Breast epithelium (tissue), 4 donors: ENCODE data around the gene FXYD3. TPM values are rescaled to one million over a fixed set of nuclear protein-coding genes. Genes with fewer than 3 reads are reported as not detected.

Experiments used
- DNase-seq, 2 donors: peaks; one replicate each; pipeline ENCODE4 v3.0.0-alpha.2; 2019; ENCODE audit warnings: low spot score in 2 of 2
- H3K27ac ChIP-seq, 2 donors: fragments of 200-600 bp; sonication (generic) in 1 of 2; one replicate each; pipeline ENCODE4 v1.5.1; 2016 to 2019; ENCODE audit warnings: mild to moderate bottlenecking in 1 of 2
- H3K27me3 ChIP-seq, 2 donors: fragments of 200-600 bp; sonication (generic) in 1 of 2; one replicate each; pipeline versions ENCODE4 v1.5.1 to v1.6.0; 2017 to 2019; ENCODE audit warnings: control low read depth in 1 of 2, mild to moderate bottlenecking in 1 of 2
- H3K36me3 ChIP-seq: fragments of 200-600 bp; one replicate; pipeline ENCODE4 v1.5.1; 2019
- H3K4me1 ChIP-seq, 2 donors: fragments of 200-600 bp; sonication (generic); one replicate each; pipeline ENCODE4 v1.5.1; 2016 to 2019; ENCODE audit warnings: control low read depth in 1 of 2
- H3K4me3 ChIP-seq, 3 donors: fragments of 200-600 bp; sonication (generic); 1 replicate in 2 of 3; 2 replicates in 1 of 3; pipeline ENCODE4 v1.5.1; 2016 to 2019; ENCODE audit warnings: mild to moderate bottlenecking in 3 of 3, moderate library complexity in 2 of 3
- H3K9me3 ChIP-seq, 2 donors: fragments of 200-600 bp; sonication (generic) in 1 of 2; one replicate each; pipeline ENCODE4 v1.5.1; 2016 to 2019; ENCODE audit warnings: control low read depth in 1 of 2
- POLR2A ChIP-seq: fragments of 450-650 bp; IDR thresholded peaks from one replicate; pipeline ENCODE4 v1.6.1; 2016; ENCODE audit warnings: antibody characterized with exemption, mild to moderate bottlenecking, moderate library complexity
- POLR2AphosphoS5 ChIP-seq, 3 donors: sonication (generic); formaldehyde crosslinking; IDR thresholded peaks; one replicate each; pipeline ENCODE4 v1.6.1; 2017; ENCODE audit warnings: antibody characterized with exemption in 3 of 3
- intact Hi-C: fragments of 100-400 bp; cut with DNase I; formaldehyde crosslinking; loops from one replicate; pipeline ENCODE4 v1.15.1; 2023; ENCODE audit warnings: low total_unique reads
- total RNA-seq, 3 donors: library from RNA; depleted of rRNA; stranded (reverse); fragments of >200 nt; gene quantifications; one replicate each; pipeline ENCODE4 v1.1.0, GENCODE V29; 2016
- TF ChIP-seq, protein P1 (sequence below), 3 donors: fragments of 450-650 bp; IDR thresholded peaks; one replicate each; pipeline ENCODE4 v1.5.1; 2016 to 2017; ENCODE audit warnings: antibody characterized with exemption in 3 of 3, mild to moderate bottlenecking in 3 of 3, moderate library complexity in 3 of 3

The FXYD3 gene
- total RNA-seq, 3 donors from 2014 or later, result 135 to 318 TPM; not detected in 1

DNA sequence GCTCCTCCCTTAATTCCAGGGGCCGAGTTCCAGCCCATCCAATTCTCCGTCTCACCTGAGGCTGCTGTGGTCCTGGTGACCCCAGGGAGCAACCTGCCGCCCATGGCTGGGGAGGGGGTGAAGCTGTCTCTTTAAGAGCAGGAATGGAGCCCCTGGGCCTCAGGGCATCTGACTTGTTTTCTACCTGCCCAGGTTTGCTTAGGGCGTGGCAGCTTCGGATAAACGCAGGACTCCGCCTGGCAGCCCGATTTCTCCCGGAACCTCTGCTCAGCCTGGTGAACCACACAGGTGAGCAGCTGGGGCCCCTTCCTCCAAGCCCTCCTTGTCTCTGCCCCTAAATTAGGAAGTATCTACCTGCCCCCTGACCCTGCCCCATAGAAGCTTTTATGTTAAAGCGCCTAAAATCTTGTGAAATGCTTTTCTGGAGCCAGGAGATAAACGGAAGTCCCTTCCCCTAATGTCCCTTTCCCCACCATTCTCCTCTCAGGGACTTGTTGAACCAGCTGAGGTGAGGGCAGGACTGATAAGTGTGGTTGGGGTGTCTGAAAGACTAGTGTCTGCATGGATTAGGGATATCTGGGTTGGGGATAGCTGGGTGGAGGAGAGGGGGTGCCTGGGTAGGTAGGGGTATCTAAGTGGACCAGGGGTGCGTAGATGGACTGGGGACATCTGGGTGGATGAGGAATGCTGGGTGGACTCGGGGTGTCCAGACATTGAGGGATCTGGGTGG is 614 bp downstream of the FXYD3 start:
- TF ChIP-seq POLR2AphosphoS5 (IDR thresholded peaks at IDR 0.05) (no peak), POLR2A (no peak)
- TF ChIP-seq, protein P1, sequence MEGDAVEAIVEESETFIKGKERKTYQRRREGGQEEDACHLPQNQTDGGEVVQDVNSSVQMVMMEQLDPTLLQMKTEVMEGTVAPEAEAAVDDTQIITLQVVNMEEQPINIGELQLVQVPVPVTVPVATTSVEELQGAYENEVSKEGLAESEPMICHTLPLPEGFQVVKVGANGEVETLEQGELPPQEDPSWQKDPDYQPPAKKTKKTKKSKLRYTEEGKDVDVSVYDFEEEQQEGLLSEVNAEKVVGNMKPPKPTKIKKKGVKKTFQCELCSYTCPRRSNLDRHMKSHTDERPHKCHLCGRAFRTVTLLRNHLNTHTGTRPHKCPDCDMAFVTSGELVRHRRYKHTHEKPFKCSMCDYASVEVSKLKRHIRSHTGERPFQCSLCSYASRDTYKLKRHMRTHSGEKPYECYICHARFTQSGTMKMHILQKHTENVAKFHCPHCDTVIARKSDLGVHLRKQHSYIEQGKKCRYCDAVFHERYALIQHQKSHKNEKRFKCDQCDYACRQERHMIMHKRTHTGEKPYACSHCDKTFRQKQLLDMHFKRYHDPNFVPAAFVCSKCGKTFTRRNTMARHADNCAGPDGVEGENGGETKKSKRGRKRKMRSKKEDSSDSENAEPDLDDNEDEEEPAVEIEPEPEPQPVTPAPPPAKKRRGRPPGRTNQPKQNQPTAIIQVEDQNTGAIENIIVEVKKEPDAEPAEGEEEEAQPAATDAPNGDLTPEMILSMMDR (IDR thresholded peaks at IDR 0.05), result no peak
- no peaks in the 10 kb centered on the region for H3K36me3 ChIP-seq
- no peaks in the 10 kb centered on the region for H3K9me3 ChIP-seq
- intact Hi-C loops, result no loop called here
- peak overlapping the region in 2 of 3 donors; percentile 60 to 75 for H3K4me3 ChIP-seq
- DNase-seq, result peak; percentile 69 to 80
- H3K27me3 ChIP-seq, result no peaks in the 10 kb centered on the region
- peaks cover 0 to 8% of the 10 kb centered on the region in 2 donors for H3K4me1 ChIP-seq
- H3K27ac ChIP-seq, result peak overlapping the region; percentile 91

DNA sequence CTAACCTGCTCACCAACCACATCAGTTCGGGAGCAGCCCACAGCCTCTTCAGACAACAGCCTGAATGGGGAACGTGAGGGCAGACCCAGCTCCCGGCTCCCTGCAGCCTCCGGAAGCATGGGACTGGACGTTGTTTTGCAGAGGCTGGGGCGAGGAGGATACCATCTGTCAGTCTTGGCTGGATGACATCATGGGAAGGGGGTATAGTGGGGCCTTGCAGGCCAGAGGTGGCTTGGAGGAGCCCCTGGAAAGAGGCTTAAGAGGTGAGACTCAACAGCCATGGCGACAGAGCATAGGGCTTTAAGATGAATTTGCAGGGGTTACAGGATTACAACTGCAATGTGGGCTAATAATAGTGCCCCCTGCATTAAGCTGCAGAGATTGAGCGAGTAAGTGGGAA is 1.5 kb downstream of the FXYD3 start:
- no peaks in the 10 kb centered on the region for H3K27me3 ChIP-seq
- intact Hi-C loops, result no loop called here
- TF ChIP-seq POLR2A, result no peak
- no peak for TF ChIP-seq POLR2AphosphoS5 (IDR thresholded peaks at IDR 0.05)
- TF ChIP-seq, protein P1 (IDR thresholded peaks at IDR 0.05), result no peak
- DNase-seq, result no peak
- H3K9me3 ChIP-seq, result no peaks in the 10 kb centered on the region
- H3K4me1 ChIP-seq, result peaks cover 0 to 8% of the 10 kb centered on the region in 2 donors
- H3K27ac ChIP-seq, result peak overlapping the region; percentile 91
- peak overlapping the region in 2 of 3 donors; percentile 60 to 75 for H3K4me3 ChIP-seq
- H3K36me3 ChIP-seq, result no peaks in the 10 kb centered on the region

DNA sequence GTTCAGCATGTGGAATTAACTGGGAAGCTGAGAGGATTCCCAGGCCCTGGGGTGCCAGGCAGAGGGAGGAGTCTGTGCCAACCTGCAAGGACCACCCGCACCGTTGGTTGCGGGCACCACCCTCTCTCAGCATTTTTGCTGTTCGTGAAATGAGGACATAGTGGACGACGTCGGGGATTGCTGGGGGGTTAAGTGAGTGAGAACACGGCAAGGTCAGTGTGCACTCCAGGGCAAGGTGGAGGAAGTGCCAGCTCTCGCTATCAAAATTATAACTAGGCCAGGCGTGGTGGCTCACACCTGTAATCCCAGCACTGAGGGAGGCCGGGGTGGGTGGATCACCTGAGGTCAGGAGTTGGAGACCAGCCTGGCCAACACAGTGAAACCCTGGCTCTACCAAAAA is 2.2 kb downstream of the FXYD3 start:
- H3K27me3 ChIP-seq, result no peaks in the 10 kb centered on the region
- no peak for TF ChIP-seq POLR2A
- TF ChIP-seq, protein P1 (IDR thresholded peaks at IDR 0.05), result no peak
- no peak for TF ChIP-seq POLR2AphosphoS5 (IDR thresholded peaks at IDR 0.05)
- DNase-seq, result no peak
- intact Hi-C loops, result no loop called here
- peak overlapping the region; percentile 62 to 91 for H3K27ac ChIP-seq
- H3K4me1 ChIP-seq, result peaks cover 0 to 13% of the 10 kb centered on the region in 2 donors
- no peaks in the 10 kb centered on the region for H3K9me3 ChIP-seq
- no peaks in the 10 kb centered on the region for H3K36me3 ChIP-seq
- peak overlapping the region in 2 of 3 donors; percentile 60 to 75 for H3K4me3 ChIP-seq

DNA sequence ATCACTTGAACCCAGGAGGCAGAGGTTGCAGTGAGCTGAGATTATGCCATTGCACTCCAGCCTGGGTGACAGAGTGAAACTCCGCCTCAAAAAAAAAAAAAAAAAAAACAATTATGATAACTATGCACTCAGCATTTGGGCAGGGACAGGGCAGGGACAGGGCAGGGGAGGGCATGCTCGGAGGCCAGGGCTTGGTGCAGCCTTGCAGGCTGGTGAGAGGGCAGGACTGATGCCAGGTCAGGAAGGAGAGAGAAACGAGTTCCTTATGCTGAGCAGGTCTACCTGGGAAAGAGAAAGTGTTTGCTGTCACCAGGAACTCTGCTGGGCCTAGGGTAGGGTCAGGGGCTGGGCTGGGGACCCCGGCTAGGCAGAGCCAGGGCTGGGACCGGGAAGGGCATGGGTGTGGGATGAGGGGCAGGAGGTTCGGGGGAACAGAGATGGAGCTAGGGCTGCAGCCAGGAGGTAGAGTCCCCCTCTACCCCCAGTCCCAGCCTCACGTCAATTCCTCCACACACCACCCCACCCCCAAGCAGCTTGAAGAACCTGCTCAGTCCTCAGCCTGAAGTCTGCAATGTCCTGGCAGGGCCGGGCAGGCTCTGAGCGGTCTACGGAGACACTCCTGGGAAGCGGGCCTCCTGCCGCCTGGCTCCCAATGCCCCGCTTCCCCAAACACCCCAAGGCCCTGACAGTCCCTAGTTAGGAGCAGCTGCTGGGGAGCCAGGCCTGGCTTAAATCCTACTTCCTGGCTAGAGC is 2.8 kb downstream of the FXYD3 start:
- Histone ChIP-seq H3K27me3 (no peaks in the 10 kb centered on the region), H3K27ac (peak overlapping the region; percentile 84 to 86), H3K9me3 (no peaks in the 10 kb centered on the region), H3K4me3 (peak overlapping the region in 2 of 3 donors; percentile 60 to 75), H3K4me1 (peaks cover under 1 to 18% of the 10 kb centered on the region in 2 donors), H3K36me3 (no peaks in the 10 kb centered on the region)
- DNase-seq, result no peak
- intact Hi-C loops, result no loop called here
- TF ChIP-seq, protein P1 (IDR thresholded peaks at IDR 0.05), result no peak
- TF ChIP-seq POLR2AphosphoS5 (IDR thresholded peaks at IDR 0.05) (no peak), POLR2A (no peak)

DNA sequence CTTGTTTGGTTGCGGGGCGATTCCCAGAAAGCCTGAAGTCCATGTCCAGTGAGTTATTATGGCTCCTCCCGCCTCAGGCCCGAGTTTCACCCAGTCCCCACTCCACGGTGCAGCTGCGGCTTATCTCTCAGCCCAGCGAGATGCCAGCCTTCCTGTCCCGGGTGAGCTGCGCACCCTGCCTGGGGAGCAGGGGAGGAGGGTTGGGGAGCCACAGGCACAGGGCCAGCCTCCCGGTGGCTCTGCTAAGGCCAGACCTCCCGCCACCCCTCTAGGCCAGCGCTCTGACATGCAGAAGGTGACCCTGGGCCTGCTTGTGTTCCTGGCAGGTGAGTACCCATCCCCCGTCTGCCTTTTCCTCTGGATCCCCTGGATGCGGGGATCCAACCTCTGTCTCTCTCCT is 3.5 kb downstream of the FXYD3 start:
- no peaks in the 10 kb centered on the region for H3K27me3 ChIP-seq
- TF ChIP-seq POLR2A, result no peak
- TF ChIP-seq POLR2AphosphoS5 (IDR thresholded peaks at IDR 0.05), result no peak
- TF ChIP-seq, protein P1 (IDR thresholded peaks at IDR 0.05), result no peak
- DNase-seq, result no peak
- peak overlapping the region in 2 of 3 donors; percentile 60 to 75 for H3K4me3 ChIP-seq
- peak overlapping the region; percentile 84 to 86 for H3K27ac ChIP-seq
- H3K9me3 ChIP-seq, result no peaks in the 10 kb centered on the region
- intact Hi-C loops, result no loop called here
- H3K4me1 ChIP-seq, result peaks cover 3 to 25% of the 10 kb centered on the region in 2 donors
- no peaks in the 10 kb centered on the region for H3K36me3 ChIP-seq
